Uterus (tissue), 4 donors: ENCODE data around the gene GK2. TPM values are rescaled to one million over a fixed set of nuclear protein-coding genes. Genes with fewer than 3 reads are reported as not detected.

Source experiments
- DNase-seq, 2 donors: peaks; one replicate each; pipeline ENCODE4 v3.0.0-alpha.2; 2019 to 2020
- H3K27ac ChIP-seq, 2 donors: fragments of 200-600 bp; sonication (generic); 1 replicate in 1 of 2; 2 replicates in 1 of 2; pipeline ENCODE4 v1.5.1; 2016 to 2018
- H3K27me3 ChIP-seq, 2 donors: fragments of 200-600 bp; sonication (generic); one replicate each; pipeline ENCODE4 v1.5.1; 2018 to 2019; ENCODE audit warnings: control low read depth in 1 of 2
- H3K36me3 ChIP-seq, 2 donors: fragments of 200-600 bp; sonication (generic); one replicate each; pipeline ENCODE4 v1.5.1; 2019; ENCODE audit warnings: control low read depth in 1 of 2
- H3K4me1 ChIP-seq, 2 donors: fragments of 200-600 bp; sonication (generic); one replicate each; pipeline ENCODE4 v1.5.1; 2018 to 2019; ENCODE audit warnings: control low read depth in 1 of 2
- H3K4me3 ChIP-seq, 2 donors: fragments of 200-600 bp; sonication (generic); 1 replicate in 1 of 2; 2 replicates in 1 of 2; pipeline ENCODE4 v1.5.1; 2018 to 2019; ENCODE audit warnings: mild to moderate bottlenecking in 1 of 2
- H3K9me3 ChIP-seq, 2 donors: fragments of 200-600 bp; sonication (generic); one replicate each; pipeline ENCODE4 v1.5.1; 2019; ENCODE audit warnings: control low read depth in 1 of 2
- CTCF ChIP-seq, 4 experiments: fragments of 200-600 bp in 2 of 4; fragments of 450-650 bp in 2 of 4; sonication (generic) in 2 of 4; IDR thresholded peaks; one replicate each; pipeline ENCODE4 v1.5.1; 2016 to 2019; ENCODE audit warnings: antibody characterized with exemption in 4 of 4, mild to moderate bottlenecking in 2 of 4, moderate library complexity in 1 of 4
- POLR2A ChIP-seq, 2 donors: fragments of 450-650 bp; IDR thresholded peaks; one replicate each; pipeline ENCODE4 v1.6.1; 2016; ENCODE audit warnings: antibody characterized with exemption in 2 of 2, mild to moderate bottlenecking in 1 of 2, moderate library complexity in 1 of 2
- intact Hi-C: fragments of 100-400 bp; cut with DNase I; formaldehyde crosslinking; loops from one replicate; pipeline ENCODE4 v1.15.1; 2023; ENCODE audit warnings: low total_unique reads
- total RNA-seq, 4 donors: library from RNA; depleted of rRNA in 3 of 4; stranded (reverse); fragments of >200 nt in 3 of 4; gene quantifications; one replicate each; pipeline versions ENCODE4 v1.1.0 to v1.2.4, GENCODE V29; 2014 to 2023
- donor health status: DM: yes; HTN: yes; CAD: no.

Gene GK2
- total RNA-seq, 4 donors from 2014 or later: not detected

- no peaks in the 10 kb centered on the region for H3K9me3 ChIP-seq
- no peak for DNase-seq
Observed at GRCh38 chr4:79404666-79405065, 3.4 kb downstream of the GK2 start.

GRCh38 chr4:79403356-79403755 lies 4.7 kb downstream of the GK2 start:
- no peak overlapping the region for H3K27ac ChIP-seq
- no peak overlapping the region for H3K4me3 ChIP-seq
- H3K27me3 ChIP-seq: no peaks in the 10 kb centered on the region
- DNase-seq: no peak
- intact Hi-C loops: no loop called here
- no peaks in the 10 kb centered on the region for H3K36me3 ChIP-seq
- no peaks in the 10 kb centered on the region for H3K4me1 ChIP-seq
- TF ChIP-seq POLR2A (IDR thresholded peaks at IDR 0.05): no peak
- TF ChIP-seq CTCF (IDR thresholded peaks at IDR 0.05): no peak
- H3K9me3 ChIP-seq: no peaks in the 10 kb centered on the region

More at GRCh38 chr4:79404666-79405065, 3.4 kb downstream of the GK2 start:
- H3K27ac ChIP-seq: no peak overlapping the region
- H3K27me3 ChIP-seq: no peaks in the 10 kb centered on the region
- intact Hi-C loops: no loop called here
- H3K36me3 ChIP-seq: no peaks in the 10 kb centered on the region
- no peak overlapping the region for H3K4me3 ChIP-seq
- H3K4me1 ChIP-seq: no peaks in the 10 kb centered on the region
- TF ChIP-seq CTCF (IDR thresholded peaks at IDR 0.05) (no peak), POLR2A (IDR thresholded peaks at IDR 0.05) (no peak)

- TF ChIP-seq CTCF (IDR thresholded peaks at IDR 0.05) (no peak), POLR2A (IDR thresholded peaks at IDR 0.05) (no peak)
- Histone ChIP-seq H3K36me3 (no peaks in the 10 kb centered on the region), H3K27me3 (no peaks in the 10 kb centered on the region), H3K27ac (no peak overlapping the region), H3K9me3 (no peaks in the 10 kb centered on the region), H3K4me3 (no peak overlapping the region), H3K4me1 (no peaks in the 10 kb centered on the region)
- intact Hi-C loops: no loop called here
- DNase-seq: no peak
Observed at GRCh38 chr4:79402332-79402851, 5.6 kb downstream of the GK2 start.

GRCh38 chr4:79399076-79399475 lies 9.0 kb downstream of the GK2 start:
- Histone ChIP-seq H3K27me3 (no peaks in the 10 kb centered on the region), H3K27ac (no peak overlapping the region), H3K4me3 (no peak overlapping the region), H3K36me3 (no peaks in the 10 kb centered on the region), H3K9me3 (no peaks in the 10 kb centered on the region), H3K4me1 (no peaks in the 10 kb centered on the region)
- TF ChIP-seq POLR2A (IDR thresholded peaks at IDR 0.05) (no peak), CTCF (IDR thresholded peaks at IDR 0.05) (no peak)
- DNase-seq: no peak
- intact Hi-C loops: no loop called here

GRCh38 chr4:79397951-79398350 lies 10.1 kb downstream of the GK2 start:
- TF ChIP-seq POLR2A (IDR thresholded peaks at IDR 0.05): no peak
- no peak for TF ChIP-seq CTCF (IDR thresholded peaks at IDR 0.05)

More at GRCh38 chr4:79397951-79398350, 10.1 kb downstream of the GK2 start:
- intact Hi-C loops: no loop called here
- H3K9me3 ChIP-seq: no peaks in the 10 kb centered on the region
- H3K4me1 ChIP-seq: no peaks in the 10 kb centered on the region
- H3K4me3 ChIP-seq: no peak overlapping the region
- no peaks in the 10 kb centered on the region for H3K36me3 ChIP-seq
- H3K27me3 ChIP-seq: no peaks in the 10 kb centered on the region
- H3K27ac ChIP-seq: no peak overlapping the region
- DNase-seq: no peak
